KOPT-K1 (cell line): ENCODE results near the gene MTMR2.
"Not testable (repeated sequence)": the region's sequence is repeated elsewhere in the genome, so short reads cannot be mapped to it uniquely, and the experiment has no call there.

Source experiments
- H3K27ac ChIP-seq: fragments of 200-600 bp; sonication (generic); 2 replicates; pipeline ENCODE4 v1.5.1; 2016; ENCODE audit warnings: antibody characterized with exemption, mild to moderate bottlenecking, low read depth, low read length; ENCODE audit not compliant: poor library complexity, severe bottlenecking
- H3K36me3 ChIP-seq: fragments of 200-600 bp; sonication (generic); 2 replicates; pipeline ENCODE4 v1.5.1; 2017; ENCODE audit warnings: antibody characterized with exemption, mild to moderate bottlenecking, low read length, moderate library complexity; ENCODE audit not compliant: insufficient read depth
- H3K9me3 ChIP-seq: fragments of 200-600 bp; sonication (generic); 2 replicates; pipeline ENCODE4 v1.5.1; 2017; ENCODE audit warnings: antibody characterized with exemption, low read length, mild to moderate bottlenecking; ENCODE audit not compliant: insufficient read depth, poor library complexity, severe bottlenecking

Gene MTMR2

GRCh38 chr11:95883381-95883780 is 40.5 kb downstream of the MTMR2 start:
- H3K36me3 ChIP-seq, result peaks cover 7% of the 10 kb centered on the region
- H3K9me3 ChIP-seq, result no peaks in the 10 kb centered on the region
- no peak overlapping the region for H3K27ac ChIP-seq

DNA sequence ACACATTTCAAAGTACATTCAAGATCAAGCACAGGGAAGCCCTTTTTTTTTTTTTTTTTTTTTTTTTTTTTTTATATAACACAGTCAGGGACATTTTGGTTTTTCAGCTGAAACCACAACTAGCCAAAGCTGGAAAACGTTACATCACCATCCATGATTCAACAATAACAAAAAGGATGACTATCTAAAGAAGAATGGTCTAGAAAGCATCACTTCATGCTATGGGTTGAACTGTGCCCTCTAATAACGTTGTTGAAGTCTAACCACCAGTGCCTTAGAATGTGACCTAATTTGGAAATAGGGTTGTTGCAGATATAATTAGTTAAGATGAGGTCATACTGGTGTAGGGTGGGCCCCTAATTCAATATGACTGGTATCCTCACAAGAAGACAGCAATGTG is 46.6 kb downstream of the MTMR2 start:
- peaks cover 4% of the 10 kb centered on the region for H3K36me3 ChIP-seq
- no peak overlapping the region for H3K27ac ChIP-seq

GRCh38 chr11:95870877-95871276 is 53.0 kb downstream of the MTMR2 start:
- H3K36me3 ChIP-seq, H3K27ac ChIP-seq, H3K9me3 ChIP-seq: not testable (repeated sequence)

More for the DNA sequence above, 46.6 kb downstream of the MTMR2 start:
- H3K9me3 ChIP-seq, result peaks cover 22% of the 10 kb centered on the region

DNA sequence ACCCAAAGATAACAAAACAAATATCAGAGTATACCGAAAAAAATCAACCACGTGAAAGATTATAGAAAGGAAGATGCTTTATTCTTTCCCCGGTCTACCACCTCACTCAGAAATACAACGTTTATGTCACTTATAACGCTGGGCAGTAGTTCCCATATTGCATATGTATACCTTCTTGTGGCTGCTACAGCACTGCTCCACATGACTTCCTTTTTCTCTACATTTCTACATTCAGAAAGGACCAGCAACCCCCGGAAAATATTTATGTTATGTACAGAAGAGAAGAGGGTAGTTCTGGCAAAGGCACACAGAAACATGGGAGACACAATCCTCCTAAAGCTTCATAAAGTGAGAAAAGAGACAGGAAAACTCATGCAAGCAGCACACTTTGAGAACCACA is 56.8 kb downstream of the MTMR2 start:
- Histone ChIP-seq H3K36me3 (peaks cover 11% of the 10 kb centered on the region), H3K27ac (no peak overlapping the region), H3K9me3 (no peaks in the 10 kb centered on the region)

DNA sequence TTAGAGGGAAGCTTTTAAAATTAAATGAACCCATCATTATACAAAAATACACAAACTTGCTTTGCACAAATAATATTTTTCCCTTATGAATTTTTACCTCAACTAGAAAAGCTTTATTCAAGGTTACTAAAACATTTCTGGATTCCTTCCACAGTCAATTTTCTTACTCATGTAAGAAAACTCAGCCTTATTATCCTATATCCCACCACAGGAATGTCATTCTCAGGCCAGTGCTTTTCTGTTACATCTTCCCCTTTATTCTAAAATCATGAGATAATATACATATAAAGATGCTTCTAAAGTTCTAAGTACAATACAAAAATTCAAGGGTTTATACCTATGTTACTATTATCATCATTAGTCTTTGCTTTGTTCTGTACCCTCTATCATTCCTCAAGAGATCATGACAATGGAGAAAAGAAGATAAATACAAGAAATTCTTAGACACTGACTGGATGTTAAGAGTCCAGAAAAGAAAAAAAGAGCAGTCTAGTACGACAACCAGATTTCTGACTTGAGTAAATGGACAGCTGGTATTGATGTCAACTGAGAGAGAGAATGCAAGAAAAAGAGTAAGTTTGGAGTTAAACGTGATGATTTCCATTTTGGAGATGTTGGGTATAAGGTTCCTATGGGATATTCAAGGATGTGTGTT is 60.3 kb downstream of the MTMR2 start:
- H3K36me3 ChIP-seq, result peaks cover 15% of the 10 kb centered on the region
- H3K9me3 ChIP-seq, result no peaks in the 10 kb centered on the region
- no peak overlapping the region for H3K27ac ChIP-seq

DNA sequence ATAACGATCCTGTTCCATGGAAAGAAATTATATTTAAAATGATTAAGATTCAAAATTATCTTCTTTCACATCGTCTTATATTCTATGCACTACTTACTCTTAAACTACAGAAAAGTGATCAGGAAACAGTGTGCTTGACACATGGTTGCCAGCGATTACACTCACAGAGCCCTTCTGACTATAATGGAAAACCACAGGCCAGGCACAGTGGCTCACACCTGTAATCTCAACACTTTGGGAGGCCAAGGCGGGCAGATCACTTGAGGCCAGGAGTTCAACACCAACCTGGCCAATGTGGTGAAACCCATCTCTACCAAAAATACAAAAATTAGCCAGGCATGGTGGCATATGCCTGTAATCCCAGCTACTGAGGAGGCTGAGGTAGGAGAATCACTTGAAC is 63.9 kb downstream of the MTMR2 start:
- not testable (repeated sequence) for H3K9me3 ChIP-seq, H3K27ac ChIP-seq
- peaks cover 26% of the 10 kb centered on the region for H3K36me3 ChIP-seq

- peaks cover 40% of the 10 kb centered on the region for H3K36me3 ChIP-seq
- H3K9me3 ChIP-seq, H3K27ac ChIP-seq: not testable (repeated sequence)
Measured at GRCh38 chr11:95854362-95854761, 69.5 kb downstream of the MTMR2 start.

DNA sequence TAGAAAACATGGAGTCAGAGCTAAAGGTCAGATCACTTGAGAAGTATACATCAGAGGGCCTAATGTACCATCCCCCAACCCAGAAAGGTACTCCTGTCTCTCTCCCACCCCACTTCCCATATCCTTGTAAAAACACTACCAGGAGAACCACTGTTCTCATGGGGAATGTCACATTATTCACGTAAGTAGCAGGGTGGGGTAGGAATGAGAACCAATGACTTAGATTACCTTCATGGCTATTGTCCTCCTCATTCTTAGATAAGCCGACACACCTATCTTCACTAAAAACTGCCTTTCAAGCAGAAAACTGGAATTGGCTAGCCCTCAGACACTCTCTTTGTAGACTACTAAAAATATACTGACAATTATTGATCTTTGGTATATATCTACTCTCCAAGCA is 70.0 kb downstream of the MTMR2 start:
- no peak overlapping the region for H3K27ac ChIP-seq
- H3K9me3 ChIP-seq, result no peaks in the 10 kb centered on the region
- peaks cover 45% of the 10 kb centered on the region for H3K36me3 ChIP-seq

DNA sequence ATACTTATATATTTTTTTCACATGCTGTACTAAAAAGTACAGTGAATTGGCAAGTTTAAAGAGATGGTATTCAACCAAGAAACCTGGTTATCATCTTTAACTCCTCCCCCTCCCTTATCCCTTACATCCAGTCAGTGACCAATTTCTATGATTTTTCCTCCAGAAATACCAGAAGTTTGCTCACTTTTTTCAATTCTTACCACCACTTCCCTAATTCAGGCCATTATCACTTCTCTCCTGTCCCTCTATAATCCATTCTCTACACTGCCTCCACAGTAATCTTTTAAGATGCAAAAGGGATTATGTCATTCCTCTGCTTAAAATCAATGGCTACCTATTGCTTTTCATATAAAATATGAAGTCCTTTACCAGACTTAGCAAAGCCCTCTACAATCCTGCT is 70.8 kb downstream of the MTMR2 start:
- Histone ChIP-seq H3K9me3 (no peaks in the 10 kb centered on the region), H3K36me3 (peaks cover 46% of the 10 kb centered on the region), H3K27ac (no peak overlapping the region)

- Histone ChIP-seq H3K36me3 (peaks cover 58% of the 10 kb centered on the region), H3K9me3 (no peaks in the 10 kb centered on the region)
Measured at GRCh38 chr11:95850137-95850536, 73.8 kb downstream of the MTMR2 start.

DNA sequence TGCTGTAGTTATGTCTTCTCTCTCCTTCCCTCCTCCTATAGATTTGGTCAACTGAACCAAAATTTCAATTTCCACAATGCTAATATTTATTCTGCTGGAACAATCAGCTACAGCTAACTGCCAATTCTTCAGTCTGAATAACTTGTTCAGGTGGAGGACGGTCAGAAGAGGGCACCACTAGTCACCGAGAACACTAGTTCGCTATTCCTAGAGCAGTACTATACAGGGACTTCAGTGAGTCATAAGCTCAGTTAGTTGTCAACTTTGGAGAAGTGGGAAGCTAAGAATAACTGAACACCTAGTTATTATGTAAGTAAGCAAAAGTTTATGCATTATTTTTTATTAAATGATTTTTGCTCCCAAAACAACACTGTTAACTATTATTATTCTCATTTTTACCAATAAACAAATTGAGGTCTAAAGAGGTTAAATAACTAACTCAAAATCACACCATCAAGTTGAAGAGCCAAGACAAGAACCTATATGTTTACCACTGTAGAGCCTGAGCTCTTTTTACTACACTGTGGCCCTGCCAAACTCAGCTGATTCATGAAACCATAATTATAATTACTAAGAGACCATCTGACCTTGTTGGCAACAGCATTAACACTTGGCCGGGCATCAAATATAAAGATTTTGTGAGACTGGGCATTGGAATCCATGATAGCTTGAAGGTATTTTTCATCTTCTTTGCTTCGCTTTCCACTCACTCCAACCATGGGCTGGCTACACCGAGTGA is 74.7 kb downstream of the MTMR2 start:
- H3K27ac ChIP-seq, result no peak overlapping the region
- H3K36me3 ChIP-seq, result peaks cover 61% of the 10 kb centered on the region
- no peaks in the 10 kb centered on the region for H3K9me3 ChIP-seq

More at GRCh38 chr11:95850137-95850536, 73.8 kb downstream of the MTMR2 start:
- no peak overlapping the region for H3K27ac ChIP-seq

DNA sequence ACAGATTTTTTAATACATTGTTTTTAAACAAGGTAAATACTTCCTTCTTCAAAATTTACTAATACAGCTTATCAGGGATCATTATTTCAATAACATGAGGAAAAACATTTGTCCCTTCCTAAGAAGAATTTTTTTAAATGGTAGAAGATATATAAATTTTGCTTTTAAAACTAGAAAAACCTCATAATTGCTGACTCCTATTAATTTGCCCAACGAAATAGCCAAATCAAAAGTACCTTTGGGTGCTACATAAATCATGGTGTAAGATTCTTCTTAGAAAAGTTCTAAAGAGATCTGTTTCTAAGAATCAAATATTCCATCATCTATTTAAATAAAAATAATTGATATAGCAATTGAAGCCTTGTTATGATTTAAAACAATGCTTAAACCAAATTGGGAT is 78.7 kb downstream of the MTMR2 start:
- no peak overlapping the region for H3K27ac ChIP-seq
- H3K36me3 ChIP-seq, result peaks cover 85% of the 10 kb centered on the region
- H3K9me3 ChIP-seq, result no peaks in the 10 kb centered on the region

DNA sequence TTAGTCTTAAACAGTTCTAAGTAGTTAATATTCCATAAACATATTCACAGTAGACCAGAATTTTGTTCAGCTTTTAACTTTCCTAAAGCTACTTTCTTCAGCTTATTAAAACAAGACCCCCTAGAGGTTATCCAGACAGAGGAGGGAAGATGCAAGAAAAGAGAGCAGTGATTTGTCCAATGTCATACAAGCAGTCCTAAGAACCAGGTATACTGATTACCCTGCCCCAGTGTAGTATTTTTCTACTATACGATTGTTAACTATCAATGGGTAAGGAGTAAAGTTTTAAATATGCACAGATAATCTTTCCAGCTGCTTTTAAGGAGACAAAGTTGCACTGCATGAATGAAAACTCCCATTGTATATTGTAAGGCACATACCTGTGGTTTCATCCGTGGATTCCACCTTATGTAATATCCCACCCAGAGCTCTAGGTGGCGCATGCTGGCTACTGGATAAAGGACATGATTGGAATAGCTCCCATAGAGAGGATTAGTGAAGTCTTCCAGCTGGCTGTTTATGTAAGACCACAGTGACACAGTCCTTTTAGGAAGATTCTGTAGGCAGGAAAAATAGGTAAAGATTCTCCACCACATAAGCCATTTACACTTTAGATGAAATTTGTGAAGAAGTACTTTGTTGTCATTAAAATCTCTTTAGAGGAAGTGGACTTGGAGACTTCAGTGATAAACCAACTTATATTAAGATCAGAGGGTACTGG is 88.0 kb downstream of the MTMR2 start:
- no peak overlapping the region for H3K27ac ChIP-seq
- H3K36me3 ChIP-seq, result peaks cover 96% of the 10 kb centered on the region
- H3K9me3 ChIP-seq, result no peaks in the 10 kb centered on the region

- no peaks in the 10 kb centered on the region for H3K9me3 ChIP-seq
- no peak overlapping the region for H3K27ac ChIP-seq
- peaks cover 97% of the 10 kb centered on the region for H3K36me3 ChIP-seq
Measured at GRCh38 chr11:95835351-95835750, 88.6 kb downstream of the MTMR2 start.

- Histone ChIP-seq H3K27ac (no peak overlapping the region), H3K36me3 (peaks cover 97% of the 10 kb centered on the region), H3K9me3 (no peaks in the 10 kb centered on the region)
Measured at GRCh38 chr11:95833378-95833777, 90.5 kb downstream of the MTMR2 start.
